Tibial nerve (tissue), 4 donors: ENCODE results near the gene RIN3. TPM values are rescaled to one million over a fixed set of nuclear protein-coding genes. Genes with fewer than 3 reads are reported as not detected.
A peak's percentile ranks its signal among the peaks of the same experiment; 100 is the strongest.

Source experiments
- DNase-seq, 2 donors: peaks; one replicate each; pipeline ENCODE4 v3.0.0-alpha.2; 2019; ENCODE audit warnings: low spot score in 2 of 2
- H3K27ac ChIP-seq, 4 donors: fragments of 200-600 bp; sonication (generic) in 3 of 4; one replicate each; pipeline ENCODE4 v1.5.1; 2017 to 2019; ENCODE audit warnings: mild to moderate bottlenecking in 1 of 4
- H3K27me3 ChIP-seq, 2 donors: fragments of 200-600 bp; sonication (generic) in 1 of 2; one replicate each; pipeline versions ENCODE4 v1.5.1 to v1.6.0; 2017 to 2019
- H3K36me3 ChIP-seq, 3 donors: fragments of 200-600 bp; sonication (generic); one replicate each; pipeline ENCODE4 v1.5.1; 2018 to 2019
- H3K4me1 ChIP-seq, 4 donors: fragments of 200-600 bp; sonication (generic) in 3 of 4; one replicate each; pipeline ENCODE4 v1.5.1; 2017 to 2019
- H3K4me3 ChIP-seq, 4 donors: fragments of 200-600 bp; sonication (generic) in 3 of 4; one replicate each; pipeline ENCODE4 v1.5.1; 2017 to 2019; ENCODE audit warnings: mild to moderate bottlenecking in 1 of 4, moderate library complexity in 1 of 4
- H3K9me3 ChIP-seq, 4 donors: fragments of 200-600 bp; sonication (generic) in 3 of 4; one replicate each; pipeline ENCODE4 v1.5.1; 2017 to 2019
- EP300 ChIP-seq, 2 donors: sonication (generic); formaldehyde crosslinking; IDR thresholded peaks; one replicate each; pipeline ENCODE4 v1.6.1; 2017; ENCODE audit warnings: antibody characterized with exemption in 2 of 2, mild to moderate bottlenecking in 1 of 2
- POLR2A ChIP-seq, 2 donors: fragments of 450-650 bp; IDR thresholded peaks; one replicate each; pipeline ENCODE4 v1.6.1; 2017; ENCODE audit warnings: antibody characterized with exemption in 2 of 2, mild to moderate bottlenecking in 2 of 2, moderate library complexity in 2 of 2
- WGBS, 2 donors: methylation state at CpG; one replicate each; pipeline ENCODE4 v1.1.5; 2018; 5-methylcytosine and 5-hydroxymethylcytosine counted together
- total RNA-seq, 4 donors: library from RNA; depleted of rRNA; stranded (reverse); fragments of >200 nt; gene quantifications; one replicate each; pipeline ENCODE4 v1.1.0, GENCODE V29; 2016
- TF ChIP-seq, protein P1 (sequence below), 5 experiments: fragments of 200-600 bp in 3 of 5; fragments of 450-650 bp in 2 of 5; sonication (generic) in 3 of 5; IDR thresholded peaks; one replicate each; pipeline ENCODE4 v1.5.1; 2016 to 2019; ENCODE audit warnings: antibody characterized with exemption in 5 of 5, mild to moderate bottlenecking in 3 of 5, moderate library complexity in 2 of 5

RIN3 gene
- total RNA-seq, 4 donors from 2014 or later, result 14.2 to 34.2 (median 15.5) TPM

- Histone ChIP-seq H3K27ac (peak overlapping the region in 3 of 4 donors; percentile 40 to 80 (median 75)), H3K4me3 (peak overlapping the region in 2 of 4 donors; percentile 3 to 46), H3K27me3 (no peaks in the 10 kb centered on the region), H3K4me1 (peaks cover 0 to 11% (median 6%) of the 10 kb centered on the region in 4 donors), H3K36me3 (peaks cover 0 to 20% (median 0%) of the 10 kb centered on the region in 3 donors), H3K9me3 (no peaks in the 10 kb centered on the region)
- TF ChIP-seq EP300 (IDR thresholded peaks at IDR 0.05) (no peak), POLR2A (IDR thresholded peaks at IDR 0.05) (no peak)
- TF ChIP-seq, protein P1, sequence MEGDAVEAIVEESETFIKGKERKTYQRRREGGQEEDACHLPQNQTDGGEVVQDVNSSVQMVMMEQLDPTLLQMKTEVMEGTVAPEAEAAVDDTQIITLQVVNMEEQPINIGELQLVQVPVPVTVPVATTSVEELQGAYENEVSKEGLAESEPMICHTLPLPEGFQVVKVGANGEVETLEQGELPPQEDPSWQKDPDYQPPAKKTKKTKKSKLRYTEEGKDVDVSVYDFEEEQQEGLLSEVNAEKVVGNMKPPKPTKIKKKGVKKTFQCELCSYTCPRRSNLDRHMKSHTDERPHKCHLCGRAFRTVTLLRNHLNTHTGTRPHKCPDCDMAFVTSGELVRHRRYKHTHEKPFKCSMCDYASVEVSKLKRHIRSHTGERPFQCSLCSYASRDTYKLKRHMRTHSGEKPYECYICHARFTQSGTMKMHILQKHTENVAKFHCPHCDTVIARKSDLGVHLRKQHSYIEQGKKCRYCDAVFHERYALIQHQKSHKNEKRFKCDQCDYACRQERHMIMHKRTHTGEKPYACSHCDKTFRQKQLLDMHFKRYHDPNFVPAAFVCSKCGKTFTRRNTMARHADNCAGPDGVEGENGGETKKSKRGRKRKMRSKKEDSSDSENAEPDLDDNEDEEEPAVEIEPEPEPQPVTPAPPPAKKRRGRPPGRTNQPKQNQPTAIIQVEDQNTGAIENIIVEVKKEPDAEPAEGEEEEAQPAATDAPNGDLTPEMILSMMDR (IDR thresholded peaks at IDR 0.05), result peak in 1 of 5 experiments; percentile 13
- WGBS, 2 donors, result 82 to 89% methylated on average over 7 to 8 of the region's 8 CpGs
- DNase-seq, result no peak
Observed at GRCh38 chr14:92656306-92657081, 142.9 kb downstream of the RIN3 start.

- no peak overlapping the region for H3K4me3 ChIP-seq
- no peaks in the 10 kb centered on the region for H3K9me3 ChIP-seq
- H3K27me3 ChIP-seq, result no peaks in the 10 kb centered on the region
- H3K27ac ChIP-seq, result peak overlapping the region in 3 of 4 donors; percentile 40 to 80 (median 75)
- peak in 1 of 2 donors; percentile 74 for TF ChIP-seq EP300 (IDR thresholded peaks at IDR 0.05)
- TF ChIP-seq, protein P1 (IDR thresholded peaks at IDR 0.05), result no peak
- TF ChIP-seq POLR2A (IDR thresholded peaks at IDR 0.05), result peak in 1 of 2 donors; percentile 41
- H3K4me1 ChIP-seq, result peaks cover 0 to 11% (median 6%) of the 10 kb centered on the region in 4 donors
- DNase-seq, result peak in 1 of 2 donors; percentile 53
- peaks cover 0 to 23% (median 0%) of the 10 kb centered on the region in 3 donors for H3K36me3 ChIP-seq
- WGBS, 2 donors, result 58 to 62% methylated on average over 11 to 13 of the region's 13 CpGs
Observed at GRCh38 chr14:92657457-92658142, 144.0 kb downstream of the RIN3 start.

- 83 to 87% methylated on average over 13 of the region's 13 CpGs for WGBS, 2 donors
Observed at GRCh38 chr14:92658160-92658559, 144.6 kb downstream of the RIN3 start.

GRCh38 chr14:92658684-92659083, 145.1 kb downstream of the RIN3 start:
- H3K27ac ChIP-seq, result peak overlapping the region in 3 of 4 donors; percentile 58 to 80 (median 75)

More at GRCh38 chr14:92658160-92658559, 144.6 kb downstream of the RIN3 start:
- Histone ChIP-seq H3K27me3 (no peaks in the 10 kb centered on the region), H3K27ac (peak overlapping the region in 3 of 4 donors; percentile 40 to 80 (median 75)), H3K9me3 (no peaks in the 10 kb centered on the region), H3K4me3 (no peak overlapping the region), H3K36me3 (peaks cover 0 to 17% (median 0%) of the 10 kb centered on the region in 3 donors), H3K4me1 (peaks cover 0 to 11% (median 6%) of the 10 kb centered on the region in 4 donors)
- TF ChIP-seq POLR2A (IDR thresholded peaks at IDR 0.05), result no peak
- TF ChIP-seq, protein P1 (IDR thresholded peaks at IDR 0.05), result no peak
- TF ChIP-seq EP300 (IDR thresholded peaks at IDR 0.05), result no peak
- DNase-seq, result no peak

More at GRCh38 chr14:92658684-92659083, 145.1 kb downstream of the RIN3 start:
- Histone ChIP-seq H3K4me3 (no peak overlapping the region), H3K27me3 (no peaks in the 10 kb centered on the region), H3K4me1 (peaks cover 0 to 11% (median 6%) of the 10 kb centered on the region in 4 donors), H3K36me3 (peaks cover 0 to 18% (median 0%) of the 10 kb centered on the region in 3 donors), H3K9me3 (no peaks in the 10 kb centered on the region)
- no peak for TF ChIP-seq POLR2A (IDR thresholded peaks at IDR 0.05)
- TF ChIP-seq, protein P1 (IDR thresholded peaks at IDR 0.05), result no peak
- TF ChIP-seq EP300 (IDR thresholded peaks at IDR 0.05), result no peak
- DNase-seq, result no peak
